HepG2 (cell line): ENCODE results near the gene FPGS.

Experiments used
- MAX ChIP-seq: IDR thresholded peaks from 2 replicates; pipeline ENCODE4 v1.6.1; 2012; ENCODE audit warnings: inconsistent platforms
- SIX1 ChIP-seq: sonication (generic); formaldehyde crosslinking; IDR thresholded peaks from 2 replicates; pipeline ENCODE4 v1.4.0; 2020; ENCODE audit warnings: missing genetic modification reagents, borderline replicate concordance
- ZNF280D ChIP-seq: sonication (generic); formaldehyde crosslinking; IDR thresholded peaks from 2 replicates; pipeline ENCODE4 v1.5.1; 2020; ENCODE audit warnings: mild to moderate bottlenecking, missing genetic modification reagents

GRCh38 chr9:127773272-127773671, 29.4 kb upstream of the FPGS start:
- TF ChIP-seq SIX1 (CRISPR knock-in tag): no peak
- no peak for TF ChIP-seq ZNF280D (CRISPR knock-in tag)
- TF ChIP-seq MAX: no peak
